KMS-11 (cell line): Measurements from ENCODE around the gene LRFN2.

Experiments used
- H2AFZ ChIP-seq: fragments of 200-600 bp; sonication (generic); 2 replicates; pipeline ENCODE4 v1.6.1; 2016; ENCODE audit warnings: antibody characterized with exemption, mixed run types, low read depth
- H3K27ac ChIP-seq: fragments of 200-600 bp; sonication (generic); 2 replicates; pipeline ENCODE4 v1.6.1; 2016; ENCODE audit warnings: mild to moderate bottlenecking, mixed run types
- H3K27me3 ChIP-seq: fragments of 200-600 bp; sonication (generic); 2 replicates; pipeline ENCODE4 v1.6.1; 2017; ENCODE audit warnings: mild to moderate bottlenecking, low read depth, mixed run types, moderate library complexity; ENCODE audit not compliant: insufficient read depth
- H3K36me3 ChIP-seq: fragments of 200-600 bp; sonication (generic); 2 replicates; pipeline ENCODE4 v1.6.1; 2017; ENCODE audit warnings: mild to moderate bottlenecking, mixed run types; ENCODE audit not compliant: insufficient read depth
- H3K4me1 ChIP-seq: fragments of 200-600 bp; sonication (generic); 2 replicates; pipeline ENCODE4 v1.6.1; 2016; ENCODE audit warnings: mild to moderate bottlenecking, low read depth, mixed run types; ENCODE audit not compliant: poor library complexity, severe bottlenecking
- H3K4me2 ChIP-seq: fragments of 200-600 bp; sonication (generic); 2 replicates; pipeline ENCODE4 v1.7.0; 2016; ENCODE audit warnings: mild to moderate bottlenecking, mixed run types
- H3K4me3 ChIP-seq: fragments of 200-600 bp; sonication (generic); IDR thresholded peaks from 2 replicates; pipeline ENCODE4 v1.6.1; 2017; ENCODE audit warnings: low read depth, low read length, mixed read lengths; ENCODE audit not compliant: insufficient read depth
- H3K79me2 ChIP-seq: fragments of 200-600 bp; sonication (generic); 2 replicates; pipeline ENCODE4 v1.6.1; 2016; ENCODE audit warnings: low read depth, mixed run types; ENCODE audit not compliant: insufficient read depth
- H3K9ac ChIP-seq: fragments of 200-600 bp; sonication (generic); 2 replicates; pipeline ENCODE4 v1.6.1; 2016; ENCODE audit warnings: mild to moderate bottlenecking, mixed run types
- H4K20me1 ChIP-seq: fragments of 200-600 bp; sonication (generic); 2 replicates; pipeline ENCODE4 v1.6.1; 2016; ENCODE audit warnings: mild to moderate bottlenecking, mixed run types; ENCODE audit not compliant: insufficient read depth
- TF ChIP-seq, protein P1 (sequence below): fragments of 200-600 bp; sonication (generic); conservative IDR thresholded peaks from 2 replicates; pipeline ENCODE4 v1.6.1; 2017; ENCODE audit warnings: low read depth, mild to moderate bottlenecking, antibody characterized with exemption, low read length, moderate library complexity, mixed read lengths

LRFN2 gene

DNA sequence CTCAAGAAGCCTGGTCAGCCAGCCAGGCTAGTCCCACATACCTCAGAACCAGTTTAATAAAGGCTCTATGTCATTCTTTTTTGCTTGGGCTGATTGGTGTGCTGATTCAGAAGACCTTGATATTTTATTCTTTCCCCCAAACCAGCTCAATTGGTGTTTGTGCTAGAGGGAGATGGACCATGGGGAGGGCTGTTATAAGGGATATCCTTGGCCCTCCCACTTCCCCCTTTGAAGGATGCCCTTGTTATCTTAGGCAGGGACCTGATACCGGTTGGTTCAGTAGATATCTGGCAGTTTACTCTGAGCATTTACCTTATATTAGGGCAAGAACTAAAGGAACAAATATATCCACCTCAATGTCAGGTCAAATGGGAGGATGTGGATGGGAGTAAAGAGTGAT lies 207.4 kb downstream of the LRFN2 start:
- Histone ChIP-seq H3K36me3 (no peaks in the 10 kb centered on the region), H4K20me1 (no peaks in the 10 kb centered on the region), H3K4me1 (no peaks in the 10 kb centered on the region), H3K27me3 (no peaks in the 10 kb centered on the region), H2AFZ (no peak overlapping the region), H3K4me2 (no peak overlapping the region), H3K9ac (no peak overlapping the region), H3K79me2 (no peaks in the 10 kb centered on the region), H3K4me3 (no peak overlapping the region), H3K27ac (no peak overlapping the region)
- TF ChIP-seq, protein P1, sequence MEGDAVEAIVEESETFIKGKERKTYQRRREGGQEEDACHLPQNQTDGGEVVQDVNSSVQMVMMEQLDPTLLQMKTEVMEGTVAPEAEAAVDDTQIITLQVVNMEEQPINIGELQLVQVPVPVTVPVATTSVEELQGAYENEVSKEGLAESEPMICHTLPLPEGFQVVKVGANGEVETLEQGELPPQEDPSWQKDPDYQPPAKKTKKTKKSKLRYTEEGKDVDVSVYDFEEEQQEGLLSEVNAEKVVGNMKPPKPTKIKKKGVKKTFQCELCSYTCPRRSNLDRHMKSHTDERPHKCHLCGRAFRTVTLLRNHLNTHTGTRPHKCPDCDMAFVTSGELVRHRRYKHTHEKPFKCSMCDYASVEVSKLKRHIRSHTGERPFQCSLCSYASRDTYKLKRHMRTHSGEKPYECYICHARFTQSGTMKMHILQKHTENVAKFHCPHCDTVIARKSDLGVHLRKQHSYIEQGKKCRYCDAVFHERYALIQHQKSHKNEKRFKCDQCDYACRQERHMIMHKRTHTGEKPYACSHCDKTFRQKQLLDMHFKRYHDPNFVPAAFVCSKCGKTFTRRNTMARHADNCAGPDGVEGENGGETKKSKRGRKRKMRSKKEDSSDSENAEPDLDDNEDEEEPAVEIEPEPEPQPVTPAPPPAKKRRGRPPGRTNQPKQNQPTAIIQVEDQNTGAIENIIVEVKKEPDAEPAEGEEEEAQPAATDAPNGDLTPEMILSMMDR, result no peak

DNA sequence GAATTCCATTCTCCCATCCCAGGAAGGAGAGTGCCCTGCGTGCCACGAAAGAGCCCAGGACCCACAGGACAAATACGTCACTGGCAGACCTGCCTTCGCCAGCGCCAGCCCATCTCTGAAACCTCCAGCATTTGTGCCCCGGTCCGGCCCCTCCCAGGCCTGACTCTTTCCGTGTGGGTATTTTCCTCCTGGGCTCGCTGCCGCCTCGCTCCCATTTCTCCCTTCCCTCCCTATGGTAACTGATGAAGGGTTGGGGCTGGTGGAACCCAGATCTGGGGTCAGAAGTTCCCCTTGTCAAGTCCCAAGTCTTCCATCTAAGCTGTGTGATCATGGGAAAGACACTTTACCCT lies 208.5 kb downstream of the LRFN2 start:
- Histone ChIP-seq H3K4me2 (no peak overlapping the region), H4K20me1 (no peaks in the 10 kb centered on the region), H3K4me1 (no peaks in the 10 kb centered on the region), H3K4me3 (no peak overlapping the region), H3K36me3 (no peaks in the 10 kb centered on the region), H3K27me3 (no peaks in the 10 kb centered on the region), H3K27ac (no peak overlapping the region), H3K9ac (no peak overlapping the region), H3K79me2 (no peaks in the 10 kb centered on the region), H2AFZ (no peak overlapping the region)
- TF ChIP-seq, protein P1, result no peak

DNA sequence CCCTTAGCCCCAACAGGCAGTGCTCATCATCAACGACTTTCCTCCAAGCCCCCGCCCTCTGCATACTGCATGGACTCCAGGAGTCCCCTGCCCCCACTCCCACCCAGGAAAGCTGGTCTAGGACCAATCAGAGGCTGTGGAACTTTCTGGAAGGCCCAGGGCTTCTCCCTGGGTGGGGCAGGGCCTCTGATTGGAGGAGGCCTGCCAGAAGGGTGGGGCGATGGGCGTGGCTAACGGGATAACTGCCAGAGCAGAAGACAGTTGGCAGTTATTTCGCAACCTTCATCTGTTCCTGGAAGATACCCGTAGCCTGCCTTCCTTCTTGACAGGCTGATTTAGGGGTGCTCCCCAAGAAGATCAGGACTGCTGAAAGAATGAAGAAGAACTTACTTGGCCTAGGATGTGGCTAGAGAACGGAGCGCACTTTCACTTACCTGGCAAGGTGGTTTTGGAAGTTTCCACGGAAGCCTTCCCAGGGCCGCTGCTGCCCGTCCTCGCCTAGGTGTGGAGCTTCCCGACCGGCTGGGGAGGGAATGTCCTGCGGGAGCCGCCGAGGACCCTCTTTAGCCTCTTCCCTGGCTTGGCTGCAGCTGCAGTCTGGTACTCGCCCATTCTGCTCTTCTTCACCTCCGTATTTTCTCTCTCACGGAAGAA lies 209.0 kb downstream of the LRFN2 start:
- Histone ChIP-seq H3K27ac (no peak overlapping the region), H4K20me1 (no peaks in the 10 kb centered on the region), H2AFZ (no peak overlapping the region)

DNA sequence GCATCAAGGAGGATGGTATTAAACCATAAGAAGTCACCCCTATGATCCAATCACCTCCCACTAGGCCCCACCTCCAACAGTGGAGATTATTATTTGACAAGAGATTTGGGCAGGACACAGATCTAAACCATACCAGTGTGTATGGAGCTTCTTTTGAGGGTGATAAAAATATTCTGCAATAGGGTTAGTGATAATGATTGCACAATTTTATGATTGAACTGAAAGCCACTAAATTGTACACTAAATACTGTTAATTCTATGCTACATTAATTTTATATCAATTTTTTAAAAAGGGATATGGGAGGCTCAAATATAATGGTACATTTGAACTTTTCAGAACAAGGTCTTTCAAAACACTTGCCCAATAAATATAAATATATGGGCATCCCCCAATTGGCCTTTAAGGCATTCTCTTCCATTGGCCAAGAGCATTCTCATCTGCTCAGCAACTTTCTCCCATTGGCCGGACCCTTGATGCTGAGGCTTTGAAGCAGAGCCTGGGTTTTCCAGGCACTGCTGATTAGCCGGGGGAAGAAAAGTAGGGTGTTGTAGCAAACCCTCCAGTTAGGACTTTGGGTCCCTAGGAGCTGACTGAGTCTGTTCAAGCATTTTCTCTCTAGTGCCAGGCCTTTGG lies 209.9 kb downstream of the LRFN2 start:
- no peaks in the 10 kb centered on the region for H3K4me1 ChIP-seq
- H3K36me3 ChIP-seq, result no peaks in the 10 kb centered on the region
- H3K27me3 ChIP-seq, result no peaks in the 10 kb centered on the region
- no peak overlapping the region for H3K4me2 ChIP-seq
- no peak overlapping the region for H3K27ac ChIP-seq
- H3K9ac ChIP-seq, result no peak overlapping the region
- no peaks in the 10 kb centered on the region for H3K79me2 ChIP-seq
- no peak overlapping the region for H3K4me3 ChIP-seq
- no peak overlapping the region for H2AFZ ChIP-seq
- TF ChIP-seq, protein P1, result no peak
- H4K20me1 ChIP-seq, result no peaks in the 10 kb centered on the region

More for the DNA sequence above, 209.0 kb downstream of the LRFN2 start:
- Histone ChIP-seq H3K4me1 (no peaks in the 10 kb centered on the region), H3K9ac (no peak overlapping the region), H3K79me2 (no peaks in the 10 kb centered on the region), H3K27me3 (no peaks in the 10 kb centered on the region), H3K4me2 (no peak overlapping the region), H3K4me3 (no peak overlapping the region), H3K36me3 (no peaks in the 10 kb centered on the region)
- TF ChIP-seq, protein P1, result no peak
